GM10847 (cell line): ENCODE data around the gene TPBG.

Experiments
- POLR2A ChIP-seq: IDR thresholded peaks from 2 replicates; pipeline ENCODE4 v1.6.1; 2011; ENCODE audit not compliant: insufficient read length; ENCODE audit errors: extremely low read depth

TPBG gene

GRCh38 chr6:82365016-82365795 lies 1.6 kb downstream of the TPBG start:
- TF ChIP-seq POLR2A, result no peak

- no peak for TF ChIP-seq POLR2A
Measured at GRCh38 chr6:82367704-82368103, 4.1 kb downstream of the TPBG start.

- TF ChIP-seq POLR2A, result no peak
Measured at GRCh38 chr6:82370788-82371187, 7.2 kb downstream of the TPBG start.

- no peak for TF ChIP-seq POLR2A
Measured at GRCh38 chr6:82371799-82372546, 8.4 kb downstream of the TPBG start.

- TF ChIP-seq POLR2A, result no peak
Measured at GRCh38 chr6:82372656-82373055, 9.0 kb downstream of the TPBG start.

GRCh38 chr6:82374516-82374915 lies 10.9 kb downstream of the TPBG start:
- no peak for TF ChIP-seq POLR2A

- no peak for TF ChIP-seq POLR2A
Measured at GRCh38 chr6:82376636-82377035, 13.0 kb downstream of the TPBG start.

- TF ChIP-seq POLR2A, result no peak
Measured at GRCh38 chr6:82380566-82381185, 17.1 kb downstream of the TPBG start.

- TF ChIP-seq POLR2A, result no peak
Measured at GRCh38 chr6:82381278-82381677, 17.7 kb downstream of the TPBG start.

- TF ChIP-seq POLR2A, result no peak
Measured at GRCh38 chr6:82385102-82385501, 21.5 kb downstream of the TPBG start.

- no peak for TF ChIP-seq POLR2A
Measured at GRCh38 chr6:82385546-82385945, 21.9 kb downstream of the TPBG start.

GRCh38 chr6:82385961-82386360 lies 22.3 kb downstream of the TPBG start:
- no peak for TF ChIP-seq POLR2A

GRCh38 chr6:82396964-82397751 lies 33.5 kb downstream of the TPBG start:
- no peak for TF ChIP-seq POLR2A

- no peak for TF ChIP-seq POLR2A
Measured at GRCh38 chr6:82397962-82398692, 34.5 kb downstream of the TPBG start.
